HepG2 (cell line): ENCODE data around the gene SCARF1. TPM values are rescaled to one million over a fixed set of nuclear protein-coding genes. Genes with fewer than 3 reads are reported as not detected.
A peak's percentile ranks its signal among the peaks of the same experiment; 100 is the strongest.

Experiments
- DMAP1 ChIP-seq: IDR thresholded peaks from 2 replicates; pipeline ENCODE4 v1.6.1; 2016
- DNMT1 ChIP-seq: sonication (generic); formaldehyde crosslinking; IDR thresholded peaks from 2 replicates; pipeline ENCODE4 v1.5.1; 2020; ENCODE audit warnings: mild to moderate bottlenecking, missing genetic modification reagents
- ERF ChIP-seq: IDR thresholded peaks from 2 replicates; pipeline ENCODE4 v1.6.1; 2018; ENCODE audit warnings: missing biosample characterization, missing genetic modification reagents
- FOXK2 ChIP-seq: fragments of 450-650 bp; IDR thresholded peaks from 2 replicates; pipeline ENCODE4 v1.6.1; 2016
- MIER3 ChIP-seq: IDR thresholded peaks from 2 replicates; pipeline ENCODE4 v1.6.1; 2016; ENCODE audit warnings: missing compliant biosample characterization, borderline replicate concordance
- MYC ChIP-seq: sonication (generic); formaldehyde crosslinking; IDR thresholded peaks from 2 replicates; pipeline ENCODE4 v1.9.0; 2021; ENCODE audit warnings: missing genetic modification reagents, borderline replicate concordance
- PHB2 ChIP-seq: fragments of 450-650 bp; IDR thresholded peaks from 2 replicates; pipeline ENCODE4 v1.6.1; 2018; ENCODE audit not compliant: partially characterized antibody
- SMARCC2 ChIP-seq: fragments of 450-650 bp; IDR thresholded peaks from 2 replicates; pipeline ENCODE4 v1.6.1; 2017; ENCODE audit warnings: antibody characterized with exemption, mild to moderate bottlenecking
- TBX3 ChIP-seq: fragments of 450-650 bp; IDR thresholded peaks from 2 replicates; pipeline ENCODE4 v1.6.1; 2017; ENCODE audit warnings: antibody characterized with exemption, mild to moderate bottlenecking, inconsistent platforms, borderline replicate concordance
- TGIF2 ChIP-seq: IDR thresholded peaks from 2 replicates; pipeline ENCODE4 v1.6.1; 2016; ENCODE audit warnings: control low read depth, missing compliant biosample characterization
- ZBTB20 ChIP-seq: sonication (generic); formaldehyde crosslinking; IDR thresholded peaks from 2 replicates; pipeline ENCODE4 v1.8.1; 2023; ENCODE audit warnings: missing genetic modification reagents, low read depth, mild to moderate bottlenecking, borderline replicate concordance
- ZFAT ChIP-seq: sonication (generic); formaldehyde crosslinking; conservative IDR thresholded peaks from 2 replicates; pipeline ENCODE4 v1.8.1; 2023; ENCODE audit warnings: missing genetic modification reagents, inconsistent platforms
- ZNF10 ChIP-seq: sonication (generic); formaldehyde crosslinking; IDR thresholded peaks from 2 replicates; pipeline ENCODE4 v1.4.0; 2020; ENCODE audit warnings: mild to moderate bottlenecking, low read depth, missing genetic modification reagents, borderline replicate concordance
- ZNF121 ChIP-seq: sonication (generic); formaldehyde crosslinking; IDR thresholded peaks from 2 replicates; pipeline ENCODE4 v1.5.0; 2020; ENCODE audit warnings: mild to moderate bottlenecking, missing genetic modification reagents
- ZNF138 ChIP-seq: sonication (generic); formaldehyde crosslinking; IDR thresholded peaks from 2 replicates; pipeline ENCODE4 v1.5.0; 2020; ENCODE audit warnings: mild to moderate bottlenecking, low read depth, missing genetic modification reagents
- ZNF354B ChIP-seq: sonication (generic); formaldehyde crosslinking; IDR thresholded peaks from 2 replicates; pipeline ENCODE4 v1.8.0; 2022; ENCODE audit warnings: mild to moderate bottlenecking, missing genetic modification reagents
- ZNF552 ChIP-seq: sonication (generic); formaldehyde crosslinking; IDR thresholded peaks from 2 replicates; pipeline ENCODE4 v1.9.0; 2022; ENCODE audit warnings: missing genetic modification reagents, mild to moderate bottlenecking, borderline replicate concordance
- ZNF557 ChIP-seq: sonication (generic); formaldehyde crosslinking; IDR thresholded peaks from 2 replicates; pipeline ENCODE4 v1.4.0; 2020; ENCODE audit warnings: missing genetic modification reagents
- polyA plus RNA-seq, 8 experiments: library from polyadenylated mRNA; depleted of rRNA in 3 of 8; stranded (reverse) in 7 of 8; unstranded in 1 of 8; fragments of >200 nt; fragmentation: Illumina TruSeq in 4 of 8; extraction: Trizol in 4 of 8; gene quantifications; 2 replicates each; pipeline versions ENCODE4 v1.2.1 to v1.2.3, GENCODE V29; 2011 to 2016; ENCODE audit warnings: low read depth in 4 of 8, missing spikeins in 1 of 8, mixed read lengths in 1 of 8; ENCODE audit not compliant: insufficient read depth in 1 of 8
- total RNA-seq, 5 experiments: library from RNA; depleted of rRNA; stranded (reverse); fragments of >200 nt; fragmentation: Illumina TruSeq; extraction: Trizol; gene quantifications; 2 replicates each; pipeline ENCODE4 v1.2.3, GENCODE V29; 2016; ENCODE audit warnings: low read depth in 1 of 5
- TF ChIP-seq, protein P1 (sequence below): sonication (generic); formaldehyde crosslinking; IDR thresholded peaks from 2 replicates; pipeline ENCODE4 v1.4.0; 2020; ENCODE audit warnings: mild to moderate bottlenecking, missing genetic modification reagents
- TF ChIP-seq, protein P2 (sequence below): sonication (generic); formaldehyde crosslinking; IDR thresholded peaks from 2 replicates; pipeline ENCODE4 v1.5.0; 2020; ENCODE audit warnings: mild to moderate bottlenecking, missing genetic modification reagents, borderline replicate concordance
- TF ChIP-seq, protein P3 (sequence below): IDR thresholded peaks from 2 replicates; pipeline ENCODE4 v1.6.1; 2016; ENCODE audit warnings: low read depth, borderline replicate concordance
- TF ChIP-seq, protein P4 (sequence below): sonication (generic); formaldehyde crosslinking; IDR thresholded peaks from 2 replicates; pipeline ENCODE4 v1.8.0; 2022; ENCODE audit warnings: mild to moderate bottlenecking, missing genetic modification reagents, borderline replicate concordance

SCARF1 gene
- total and polyA plus RNA-seq, 2 of the 13 experiments (the other 11 are each of a cell fraction or from before 2014, with no cell fraction given): 0.24 to 0.71 TPM

DNA sequence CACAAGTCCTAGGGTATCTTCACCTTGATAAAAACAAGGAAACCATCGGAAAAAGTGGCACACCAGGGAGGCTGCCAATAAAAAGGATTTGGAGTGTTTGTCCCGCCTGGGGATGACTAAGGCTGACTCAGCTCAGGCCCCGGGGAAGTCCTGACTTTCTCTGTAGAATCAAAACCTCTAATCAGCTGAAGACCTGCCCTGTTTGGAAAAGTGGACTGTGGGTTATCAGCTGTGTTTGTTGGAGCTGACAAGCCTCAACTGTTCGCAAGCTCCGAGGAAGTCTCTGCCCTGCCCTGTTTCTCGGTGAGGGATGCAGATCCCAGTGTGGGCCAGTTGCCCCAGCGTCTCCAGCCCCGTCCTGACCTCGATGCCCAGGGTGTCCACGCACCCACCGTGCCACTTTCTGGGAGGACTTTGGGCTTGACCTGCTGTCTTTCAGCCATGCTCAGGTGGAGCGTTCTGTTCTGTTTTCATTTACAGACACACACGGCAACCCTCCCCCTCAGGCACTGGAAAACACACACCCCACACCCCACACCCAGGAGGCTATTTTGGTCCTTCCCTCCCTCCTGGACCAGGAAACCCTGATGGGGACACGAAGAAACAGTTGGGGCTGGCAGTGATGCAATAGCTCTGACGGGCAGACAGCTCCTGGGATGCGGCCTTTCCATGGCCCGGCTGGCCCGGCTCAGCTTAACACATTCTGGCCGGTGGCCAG, 55.3 kb downstream of the SCARF1 start (continued):
- no peak for TF ChIP-seq ZNF557 (CRISPR knock-in tag)
- no peak for TF ChIP-seq DMAP1
- no peak for TF ChIP-seq SMARCC2
- no peak for TF ChIP-seq PHB2
- TF ChIP-seq ZBTB20 (CRISPR knock-in tag): 0 out of 2 replicates have a peak, but pooled peaks have one; percentile 36
- no peak for TF ChIP-seq TBX3
- no peak for TF ChIP-seq DNMT1 (CRISPR knock-in tag)
- TF ChIP-seq ERF (CRISPR knock-in tag): no peak; the same call in 1 of the 2 replicates
- TF ChIP-seq, protein P1, sequence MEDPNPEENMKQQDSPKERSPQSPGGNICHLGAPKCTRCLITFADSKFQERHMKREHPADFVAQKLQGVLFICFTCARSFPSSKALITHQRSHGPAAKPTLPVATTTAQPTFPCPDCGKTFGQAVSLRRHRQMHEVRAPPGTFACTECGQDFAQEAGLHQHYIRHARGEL: 0 out of 2 replicates have a peak, but pooled peaks have one; percentile 48
- TF ChIP-seq ZNF354B (CRISPR knock-in tag): no peak
- TF ChIP-seq ZNF121: peak; percentile 92
- no peak for TF ChIP-seq MYC
- TF ChIP-seq ZNF10 (CRISPR knock-in tag): no peak
- no peak for TF ChIP-seq ZNF138 (CRISPR knock-in tag)
- TF ChIP-seq ZNF552: no peak
- no peak for TF ChIP-seq FOXK2
- TF ChIP-seq, protein P2, sequence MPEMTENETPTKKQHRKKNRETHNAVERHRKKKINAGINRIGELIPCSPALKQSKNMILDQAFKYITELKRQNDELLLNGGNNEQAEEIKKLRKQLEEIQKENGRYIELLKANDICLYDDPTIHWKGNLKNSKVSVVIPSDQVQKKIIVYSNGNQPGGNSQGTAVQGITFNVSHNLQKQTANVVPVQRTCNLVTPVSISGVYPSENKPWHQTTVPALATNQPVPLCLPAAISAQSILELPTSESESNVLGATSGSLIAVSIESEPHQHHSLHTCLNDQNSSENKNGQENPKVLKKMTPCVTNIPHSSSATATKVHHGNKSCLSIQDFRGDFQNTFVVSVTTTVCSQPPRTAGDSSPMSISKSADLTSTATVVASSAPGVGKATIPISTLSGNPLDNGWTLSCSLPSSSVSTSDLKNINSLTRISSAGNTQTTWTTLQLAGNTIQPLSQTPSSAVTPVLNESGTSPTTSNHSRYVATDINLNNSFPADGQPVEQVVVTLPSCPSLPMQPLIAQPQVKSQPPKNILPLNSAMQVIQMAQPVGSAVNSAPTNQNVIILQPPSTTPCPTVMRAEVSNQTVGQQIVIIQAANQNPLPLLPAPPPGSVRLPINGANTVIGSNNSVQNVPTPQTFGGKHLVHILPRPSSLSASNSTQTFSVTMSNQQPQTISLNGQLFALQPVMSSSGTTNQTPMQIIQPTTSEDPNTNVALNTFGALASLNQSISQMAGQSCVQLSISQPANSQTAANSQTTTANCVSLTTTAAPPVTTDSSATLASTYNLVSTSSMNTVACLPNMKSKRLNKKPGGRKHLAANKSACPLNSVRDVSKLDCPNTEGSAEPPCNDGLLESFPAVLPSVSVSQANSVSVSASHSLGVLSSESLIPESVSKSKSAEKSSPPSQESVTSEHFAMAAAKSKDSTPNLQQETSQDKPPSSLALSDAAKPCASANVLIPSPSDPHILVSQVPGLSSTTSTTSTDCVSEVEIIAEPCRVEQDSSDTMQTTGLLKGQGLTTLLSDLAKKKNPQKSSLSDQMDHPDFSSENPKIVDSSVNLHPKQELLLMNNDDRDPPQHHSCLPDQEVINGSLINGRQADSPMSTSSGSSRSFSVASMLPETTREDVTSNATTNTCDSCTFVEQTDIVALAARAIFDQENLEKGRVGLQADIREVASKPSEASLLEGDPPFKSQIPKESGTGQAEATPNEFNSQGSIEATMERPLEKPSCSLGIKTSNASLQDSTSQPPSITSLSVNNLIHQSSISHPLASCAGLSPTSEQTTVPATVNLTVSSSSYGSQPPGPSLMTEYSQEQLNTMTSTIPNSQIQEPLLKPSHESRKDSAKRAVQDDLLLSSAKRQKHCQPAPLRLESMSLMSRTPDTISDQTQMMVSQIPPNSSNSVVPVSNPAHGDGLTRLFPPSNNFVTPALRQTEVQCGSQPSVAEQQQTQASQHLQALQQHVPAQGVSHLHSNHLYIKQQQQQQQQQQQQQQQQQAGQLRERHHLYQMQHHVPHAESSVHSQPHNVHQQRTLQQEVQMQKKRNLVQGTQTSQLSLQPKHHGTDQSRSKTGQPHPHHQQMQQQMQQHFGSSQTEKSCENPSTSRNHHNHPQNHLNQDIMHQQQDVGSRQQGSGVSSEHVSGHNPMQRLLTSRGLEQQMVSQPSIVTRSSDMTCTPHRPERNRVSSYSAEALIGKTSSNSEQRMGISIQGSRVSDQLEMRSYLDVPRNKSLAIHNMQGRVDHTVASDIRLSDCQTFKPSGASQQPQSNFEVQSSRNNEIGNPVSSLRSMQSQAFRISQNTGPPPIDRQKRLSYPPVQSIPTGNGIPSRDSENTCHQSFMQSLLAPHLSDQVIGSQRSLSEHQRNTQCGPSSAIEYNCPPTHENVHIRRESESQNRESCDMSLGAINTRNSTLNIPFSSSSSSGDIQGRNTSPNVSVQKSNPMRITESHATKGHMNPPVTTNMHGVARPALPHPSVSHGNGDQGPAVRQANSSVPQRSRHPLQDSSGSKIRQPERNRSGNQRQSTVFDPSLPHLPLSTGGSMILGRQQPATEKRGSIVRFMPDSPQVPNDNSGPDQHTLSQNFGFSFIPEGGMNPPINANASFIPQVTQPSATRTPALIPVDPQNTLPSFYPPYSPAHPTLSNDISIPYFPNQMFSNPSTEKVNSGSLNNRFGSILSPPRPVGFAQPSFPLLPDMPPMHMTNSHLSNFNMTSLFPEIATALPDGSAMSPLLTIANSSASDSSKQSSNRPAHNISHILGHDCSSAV: no peak
- TF ChIP-seq, protein P3, sequence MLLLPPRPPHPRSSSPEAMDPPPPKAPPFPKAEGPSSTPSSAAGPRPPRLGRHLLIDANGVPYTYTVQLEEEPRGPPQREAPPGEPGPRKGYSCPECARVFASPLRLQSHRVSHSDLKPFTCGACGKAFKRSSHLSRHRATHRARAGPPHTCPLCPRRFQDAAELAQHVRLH (CRISPR knock-in tag): no peak
- no peak for TF ChIP-seq MIER3
- TF ChIP-seq TGIF2 (CRISPR knock-in tag): peak; percentile 67; the same call in 1 of the 2 replicates
- TF ChIP-seq, protein P4, sequence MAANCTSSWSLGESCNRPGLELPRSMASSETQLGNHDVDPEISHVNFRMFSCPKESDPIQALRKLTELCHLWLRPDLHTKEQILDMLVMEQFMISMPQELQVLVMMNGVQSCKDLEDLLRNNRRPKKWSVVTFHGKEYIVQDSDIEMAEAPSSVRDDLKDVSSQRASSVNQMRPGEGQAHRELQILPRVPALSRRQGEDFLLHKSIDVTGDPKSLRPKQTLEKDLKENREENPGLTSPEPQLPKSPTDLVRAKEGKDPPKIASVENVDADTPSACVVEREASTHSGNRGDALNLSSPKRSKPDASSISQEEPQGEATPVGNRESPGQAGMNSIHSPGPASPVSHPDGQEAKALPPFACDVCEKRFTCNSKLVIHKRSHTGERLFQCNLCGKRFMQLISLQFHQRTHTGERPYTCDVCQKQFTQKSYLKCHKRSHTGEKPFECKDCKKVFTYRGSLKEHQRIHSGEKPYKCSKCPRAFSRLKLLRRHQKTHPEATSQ (CRISPR knock-in tag): no peak
- no peak for TF ChIP-seq ZFAT
